Measurements from ENCODE around the gene CCT3.

CCT3 gene

GRCh38 chr1:156276532-156276931 lies 61.6 kb downstream of the CCT3 start:
- no peak for DNase-seq

GRCh38 chr1:156270314-156270713 lies 67.8 kb downstream of the CCT3 start:
- DNase-seq: no peak

GRCh38 chr1:156268336-156268735 lies 69.8 kb downstream of the CCT3 start:
- DNase-seq: no peak

GRCh38 chr1:156266051-156266450 lies 72.0 kb downstream of the CCT3 start:
- no peak for DNase-seq

GRCh38 chr1:156263288-156263655 lies 74.8 kb downstream of the CCT3 start:
- no peak for DNase-seq

- DNase-seq: no peak
These were observed 75.4 kb downstream of the CCT3 start for GRCh38 chr1:156262461-156263287.

GRCh38 chr1:156260896-156261295 lies 77.2 kb downstream of the CCT3 start:
- peak in 1 of 2 donors; percentile 29 for DNase-seq

- peak; percentile 33 to 38 for DNase-seq
These were observed 78.3 kb downstream of the CCT3 start for GRCh38 chr1:156259805-156260204.
